NCI-H2081 (cell line): Measurements from ENCODE around the gene TIMM10.
"Not testable (repeated sequence)": the region's sequence is repeated elsewhere in the genome, so short reads cannot be mapped to it uniquely, and the experiment has no call there.

Experiments
- DNase-seq, 2 experiments: peaks; one replicate each; lab custom pipeline; 2025; lab: John Stamatoyannopoulos, UW

The TIMM10 gene

GRCh38 chr11:57542582-57542981, 12.0 kb upstream of the TIMM10 start:
- DNase-seq = no peak

- no peak for DNase-seq
Observed at GRCh38 chr11:57541169-57541568, 10.6 kb upstream of the TIMM10 start.

- DNase-seq = no peak
Observed at GRCh38 chr11:57539342-57539741, 8.8 kb upstream of the TIMM10 start.

GRCh38 chr11:57536947-57537619, 6.5 kb upstream of the TIMM10 start, which contains the start of gene SMTNL1:
SMTNL1 (plus strand) TSS chr11:57537595; CDS start chr11:57542643, 5,048 bp downstream.
- no peak for DNase-seq

- not testable (repeated sequence) for DNase-seq
Observed at GRCh38 chr11:57534449-57534848, 3.9 kb upstream of the TIMM10 start.

- DNase-seq = no peak
Observed at GRCh38 chr11:57530215-57530595, 349 bp downstream of the TIMM10 start.

GRCh38 chr11:57529012-57529411, 1.5 kb downstream of the TIMM10 start:
- DNase-seq = no peak

GRCh38 chr11:57527056-57527631, 3.4 kb downstream of the TIMM10 start:
- DNase-seq = peak; percentile 35 to 55

- DNase-seq = no peak
Observed at GRCh38 chr11:57523419-57523818, 7.1 kb downstream of the TIMM10 start.

- DNase-seq = no peak
Observed at GRCh38 chr11:57521116-57521515, 9.4 kb downstream of the TIMM10 start.

GRCh38 chr11:57516061-57516443, 14.5 kb downstream of the TIMM10 start:
- no peak for DNase-seq

GRCh38 chr11:57515332-57516060, 15.1 kb downstream of the TIMM10 start, which contains the start of gene SLC43A1:
SLC43A1 (minus strand) TSS chr11:57515702; CDS start chr11:57514111, 1,591 bp downstream.
- peak; percentile 40 to 45 for DNase-seq

- DNase-seq = peak; percentile 68 to 73
Observed at GRCh38 chr11:57514538-57515331, 15.8 kb downstream of the TIMM10 start.

- DNase-seq = peak; percentile 38 to 41
Observed at GRCh38 chr11:57513911-57514537, 16.5 kb downstream of the TIMM10 start.

- DNase-seq = no peak
Observed at GRCh38 chr11:57513452-57513795, 17.1 kb downstream of the TIMM10 start.

- no peak for DNase-seq
Observed at GRCh38 chr11:57512646-57513451, 17.7 kb downstream of the TIMM10 start.

- no peak for DNase-seq
Observed at GRCh38 chr11:57511741-57512430, 18.7 kb downstream of the TIMM10 start.

- no peak for DNase-seq
Observed at GRCh38 chr11:57508341-57509170, 22.0 kb downstream of the TIMM10 start.

GRCh38 chr11:57506522-57506921, 24.0 kb downstream of the TIMM10 start:
- DNase-seq = no peak
